ENCODE results near the gene MARS1.

- TF ChIP-seq, protein P1, sequence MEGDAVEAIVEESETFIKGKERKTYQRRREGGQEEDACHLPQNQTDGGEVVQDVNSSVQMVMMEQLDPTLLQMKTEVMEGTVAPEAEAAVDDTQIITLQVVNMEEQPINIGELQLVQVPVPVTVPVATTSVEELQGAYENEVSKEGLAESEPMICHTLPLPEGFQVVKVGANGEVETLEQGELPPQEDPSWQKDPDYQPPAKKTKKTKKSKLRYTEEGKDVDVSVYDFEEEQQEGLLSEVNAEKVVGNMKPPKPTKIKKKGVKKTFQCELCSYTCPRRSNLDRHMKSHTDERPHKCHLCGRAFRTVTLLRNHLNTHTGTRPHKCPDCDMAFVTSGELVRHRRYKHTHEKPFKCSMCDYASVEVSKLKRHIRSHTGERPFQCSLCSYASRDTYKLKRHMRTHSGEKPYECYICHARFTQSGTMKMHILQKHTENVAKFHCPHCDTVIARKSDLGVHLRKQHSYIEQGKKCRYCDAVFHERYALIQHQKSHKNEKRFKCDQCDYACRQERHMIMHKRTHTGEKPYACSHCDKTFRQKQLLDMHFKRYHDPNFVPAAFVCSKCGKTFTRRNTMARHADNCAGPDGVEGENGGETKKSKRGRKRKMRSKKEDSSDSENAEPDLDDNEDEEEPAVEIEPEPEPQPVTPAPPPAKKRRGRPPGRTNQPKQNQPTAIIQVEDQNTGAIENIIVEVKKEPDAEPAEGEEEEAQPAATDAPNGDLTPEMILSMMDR (conservative IDR thresholded peaks at IDR 0.05 in 1 of 2, IDR thresholded peaks at IDR 0.05 in 1 of 2; ENCODE audit: low read depth in 1 of 2, low read length in 2 of 2): no peak
- TF ChIP-seq EZH2 (IDR thresholded peaks at IDR 0.05; ENCODE audit: low read length, missing control alignments): no peak
Observed at GRCh38 chr12:57523706-57524614, 36.1 kb downstream of the MARS1 start.
